Lung microvascular endothelial cell (primary cell): ENCODE measurements around the gene COL19A1. TPM values are rescaled to one million over a fixed set of nuclear protein-coding genes. Genes with fewer than 3 reads are reported as not detected.

Experiments used
- DNase-seq, 2 donors: peaks; one replicate each; pipeline versions ENCODE4 v3.0.0 to v3.0.0-alpha.2; 2010; ENCODE audit warnings: low read depth in 2 of 2
- total RNA-seq: library from RNA; depleted of rRNA; stranded (reverse); fragments of >200 nt; gene quantifications from 2 replicates; pipeline ENCODE4 v1.2.1, GENCODE V29; 2014

Gene COL19A1
- total RNA-seq, 1 donor from 2014 or later, result not detected

- peak in 1 of 2 donors; percentile 58 for DNase-seq
These were observed 258.7 kb downstream of the COL19A1 start for GRCh38 chr6:70124882-70125545.

DNA sequence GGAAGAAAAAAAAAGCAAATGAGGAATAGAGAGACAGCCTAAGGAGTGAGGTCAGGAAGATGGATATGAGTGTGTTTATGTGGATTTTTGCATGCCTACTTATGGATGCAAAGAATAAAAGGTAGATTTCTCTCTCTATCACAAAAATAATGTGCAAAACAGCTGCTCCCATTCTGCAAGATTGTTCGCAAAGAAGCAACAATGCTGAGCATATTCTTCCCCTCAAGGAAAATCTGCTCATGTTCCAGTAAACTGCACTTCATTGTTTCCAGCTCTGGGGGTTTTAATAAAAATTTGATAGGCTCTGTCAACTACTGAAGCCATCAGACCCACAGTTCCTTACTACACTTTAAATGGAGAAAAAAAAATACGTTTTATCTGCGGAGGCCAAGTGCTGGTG, 259.2 kb downstream of the COL19A1 start:
- DNase-seq, result no peak

DNA sequence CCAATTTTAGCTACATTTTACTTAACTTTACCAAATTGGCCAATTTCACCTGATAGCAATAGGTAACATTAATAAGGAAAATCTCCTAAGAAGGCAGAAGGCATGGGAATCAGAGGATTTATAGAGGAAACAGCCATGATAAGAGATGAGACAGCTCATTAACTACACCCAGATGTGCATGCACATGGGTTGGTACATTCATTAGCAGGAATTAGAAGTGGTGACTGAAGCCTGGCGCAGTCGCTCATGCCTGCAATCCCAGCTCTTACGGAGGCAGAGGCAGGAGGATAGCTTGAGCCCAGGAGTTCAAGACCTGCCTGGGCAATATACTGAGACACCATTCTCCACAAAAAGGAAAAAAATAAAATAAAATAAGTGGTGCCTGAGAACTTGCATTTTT, 263.0 kb downstream of the COL19A1 start:
- DNase-seq, result no peak

- DNase-seq, result no peak
These were observed 264.5 kb downstream of the COL19A1 start for GRCh38 chr6:70130865-70131264.

- DNase-seq, result no peak
These were observed 265.2 kb downstream of the COL19A1 start for GRCh38 chr6:70131528-70131927.

DNA sequence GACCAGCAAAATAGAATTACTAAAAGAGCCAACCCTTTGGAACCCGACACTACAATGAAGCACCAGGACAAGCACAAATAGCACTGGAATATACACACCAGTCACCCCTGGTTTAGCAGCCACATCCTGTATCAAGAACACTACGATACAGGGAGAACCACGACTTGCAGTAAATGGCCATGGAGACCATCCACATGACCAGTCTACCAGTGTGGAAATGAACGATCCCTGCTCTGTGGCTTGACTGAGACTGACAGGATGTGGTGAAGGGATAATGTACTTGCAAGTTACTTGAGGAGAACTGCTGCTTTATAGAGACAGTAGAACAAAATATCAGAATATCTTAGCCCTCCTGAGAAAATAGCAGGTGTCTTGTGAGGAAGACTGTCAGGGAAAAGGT, 266.9 kb downstream of the COL19A1 start:
- no peak for DNase-seq

DNA sequence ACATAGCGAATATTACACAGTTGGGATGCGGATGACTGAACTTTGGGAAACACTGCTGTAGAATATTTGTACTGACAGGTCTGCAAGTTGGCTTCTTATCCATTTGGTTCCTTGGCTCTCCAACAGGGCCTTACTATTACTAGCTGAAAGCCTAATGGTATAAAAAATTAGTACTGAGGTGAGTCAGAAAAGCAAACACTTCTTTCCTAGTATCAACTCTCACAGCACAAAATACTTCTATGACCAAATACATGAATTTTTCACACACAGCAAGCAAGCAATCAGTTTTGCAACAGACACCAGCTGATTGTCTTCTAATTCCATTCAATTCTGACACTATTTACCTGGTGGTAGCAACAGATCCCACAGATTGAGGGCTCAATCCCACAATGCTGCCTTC, 268.2 kb downstream of the COL19A1 start:
- no peak for DNase-seq

DNA sequence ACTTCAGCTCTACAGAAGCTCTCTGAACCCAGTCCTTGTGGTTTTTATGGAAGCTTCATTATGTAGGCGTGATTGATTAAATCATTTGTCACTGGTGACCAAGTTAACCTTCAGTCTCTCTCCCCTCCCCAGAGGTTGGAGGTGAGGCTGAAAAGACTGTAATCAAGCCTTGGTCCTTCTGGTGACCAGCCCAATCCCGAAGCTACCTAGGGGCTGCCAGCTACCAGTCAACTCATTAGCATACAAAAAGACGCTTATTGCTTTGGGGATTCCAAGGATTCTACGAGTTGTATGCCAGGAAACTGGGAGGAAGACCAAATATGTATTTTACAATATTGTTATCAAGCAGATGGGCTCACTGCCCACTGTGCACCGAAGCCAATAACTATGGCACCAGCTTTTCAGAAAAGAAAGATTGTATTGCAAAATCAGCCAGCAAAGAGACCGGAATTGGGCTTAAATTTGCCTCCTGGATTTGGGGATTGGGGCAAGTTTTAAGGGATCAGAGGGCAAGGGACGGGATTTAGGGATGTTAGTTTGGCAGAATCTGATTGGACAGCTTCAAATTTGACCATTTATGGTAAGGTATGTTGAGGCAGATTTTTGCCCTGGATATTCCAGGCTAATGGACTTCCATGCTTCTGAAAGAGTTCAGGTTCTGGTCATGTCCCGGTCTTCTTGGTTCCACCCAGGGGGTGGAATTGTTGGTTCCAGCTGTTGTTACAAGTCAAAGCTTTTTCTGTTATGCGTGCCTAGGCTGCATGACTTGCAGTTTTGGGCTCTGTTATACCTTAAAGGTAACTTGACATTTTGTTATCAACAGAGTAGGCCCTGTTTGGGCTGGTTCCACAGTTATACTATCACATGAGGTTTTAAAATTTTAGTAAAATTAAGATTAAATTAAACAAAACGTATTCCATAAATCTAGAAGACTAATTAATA, 269.1 kb downstream of the COL19A1 start:
- DNase-seq, result no peak

- no peak for DNase-seq
These were observed 270.6 kb downstream of the COL19A1 start for GRCh38 chr6:70136996-70137395.

DNA sequence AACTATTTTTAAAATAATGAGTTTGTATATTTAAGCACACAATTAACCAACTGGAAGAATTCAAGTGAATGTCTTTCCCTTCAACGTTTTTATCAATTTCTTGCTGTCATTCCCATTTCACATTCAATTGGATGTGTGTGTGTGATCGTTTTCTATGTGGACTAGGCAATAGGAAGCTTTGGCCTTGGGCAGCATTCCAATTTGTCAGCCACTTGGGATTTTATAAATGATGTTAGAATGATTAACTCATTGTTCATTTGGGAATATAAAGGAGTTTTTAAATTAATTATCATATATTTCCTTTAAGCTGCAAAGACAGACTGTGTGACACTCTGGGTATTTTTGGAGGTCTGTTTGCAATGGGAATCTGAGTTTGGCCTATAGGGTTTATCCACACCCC, 274.1 kb downstream of the COL19A1 start:
- DNase-seq, result no peak

DNA sequence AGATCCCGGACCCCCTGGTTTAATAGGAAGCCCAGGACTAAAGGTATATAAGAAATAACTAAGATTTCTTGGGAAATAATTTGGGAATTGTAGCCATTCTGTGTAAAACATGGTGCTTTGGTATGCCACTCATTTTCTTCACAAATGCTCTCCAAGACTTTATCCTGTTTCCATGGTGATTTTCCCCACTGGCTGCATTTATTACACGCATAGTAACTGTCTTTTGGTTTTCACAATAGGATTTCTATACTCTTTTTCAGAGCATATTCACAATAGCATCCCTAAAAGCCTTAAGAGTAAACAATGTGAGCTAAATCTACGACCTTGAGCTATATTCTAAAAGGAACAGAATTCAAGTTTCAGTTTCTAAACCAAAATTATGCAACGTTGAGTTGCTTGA, 275.7 kb downstream of the COL19A1 start:
- DNase-seq, result no peak

DNA sequence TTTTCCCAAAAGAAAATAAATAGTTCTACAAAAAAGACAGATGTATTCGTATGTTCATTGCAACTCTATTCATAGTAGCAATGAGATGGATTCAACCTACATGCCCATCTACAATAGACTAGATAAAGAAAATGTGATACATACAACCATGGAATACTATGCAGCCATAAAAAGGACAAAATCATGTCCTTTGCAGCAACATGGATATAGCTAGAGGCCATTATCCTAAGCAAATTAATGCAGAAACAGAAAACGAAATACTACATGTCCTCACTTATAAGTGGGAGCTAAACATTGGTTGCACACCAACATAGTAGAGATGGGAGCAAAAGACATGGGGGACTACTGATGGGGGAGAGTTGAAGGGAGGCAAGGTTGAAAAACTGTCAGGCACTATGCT, 278.8 kb downstream of the COL19A1 start:
- DNase-seq, result no peak

DNA sequence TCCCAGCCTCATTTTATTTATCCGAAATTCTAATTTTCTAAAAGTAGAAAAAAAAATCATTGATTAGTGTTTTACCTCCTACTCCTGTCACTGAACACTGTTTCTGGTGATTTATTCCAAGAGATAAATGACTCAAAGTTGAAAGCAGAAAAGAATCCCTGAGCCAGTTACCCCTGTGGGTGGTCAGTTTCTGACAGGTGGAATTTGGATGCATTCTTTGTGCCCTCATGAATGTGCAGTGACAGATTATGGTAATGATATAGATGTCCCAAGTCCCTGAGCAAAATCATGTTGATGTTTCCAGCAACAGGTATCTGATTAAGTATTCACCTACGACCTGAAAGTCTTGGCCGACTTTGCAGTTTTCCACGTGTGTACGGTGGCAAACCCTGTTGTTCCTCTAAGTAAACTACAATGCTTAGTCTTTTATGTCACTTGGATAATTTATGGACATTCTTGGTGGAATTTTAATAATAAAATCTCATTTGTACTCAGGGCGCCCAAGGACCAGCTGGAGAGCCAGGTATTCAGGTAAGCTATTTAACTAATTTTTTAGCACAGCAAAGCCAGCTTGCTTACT, 282.9 kb downstream of the COL19A1 start:
- no peak for DNase-seq

DNA sequence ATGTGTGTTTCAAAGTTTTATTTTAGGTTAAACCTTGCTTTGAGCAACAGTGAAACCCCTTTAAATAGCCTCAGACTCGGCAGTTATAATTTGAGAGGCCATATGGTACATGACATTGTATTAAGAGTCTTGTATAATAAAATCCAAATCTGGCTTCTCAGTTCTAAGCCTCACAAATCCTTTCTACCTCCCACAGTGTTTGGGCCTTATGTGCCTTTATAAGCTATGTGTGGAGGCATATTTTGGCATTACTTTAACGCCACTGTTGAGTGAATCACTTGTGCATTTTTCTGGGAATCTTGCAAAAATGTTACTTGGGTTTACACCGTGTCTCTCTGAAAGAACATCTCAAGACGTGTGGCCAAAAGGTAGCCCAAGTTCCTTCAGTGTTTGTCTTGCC, 284.2 kb downstream of the COL19A1 start:
- DNase-seq, result no peak

DNA sequence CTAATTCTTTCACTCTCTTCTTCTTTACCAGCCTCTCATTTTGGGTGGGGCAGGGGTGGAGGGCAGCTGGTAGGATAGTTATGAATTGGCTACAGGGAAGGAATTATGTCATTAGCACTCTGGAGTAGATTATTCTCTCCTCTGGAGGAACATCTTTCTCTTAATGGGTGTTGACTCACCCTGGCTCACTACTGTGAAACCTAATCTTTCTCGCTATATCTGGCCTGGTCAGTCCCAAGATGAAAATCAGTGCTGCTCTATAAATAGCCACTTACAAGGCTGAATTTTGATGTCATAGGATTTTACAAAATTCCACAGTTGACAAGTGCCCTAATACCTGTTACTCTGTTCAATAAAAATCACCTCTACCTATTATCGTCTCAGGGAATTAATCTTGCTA, 285.3 kb downstream of the COL19A1 start:
- no peak for DNase-seq

DNA sequence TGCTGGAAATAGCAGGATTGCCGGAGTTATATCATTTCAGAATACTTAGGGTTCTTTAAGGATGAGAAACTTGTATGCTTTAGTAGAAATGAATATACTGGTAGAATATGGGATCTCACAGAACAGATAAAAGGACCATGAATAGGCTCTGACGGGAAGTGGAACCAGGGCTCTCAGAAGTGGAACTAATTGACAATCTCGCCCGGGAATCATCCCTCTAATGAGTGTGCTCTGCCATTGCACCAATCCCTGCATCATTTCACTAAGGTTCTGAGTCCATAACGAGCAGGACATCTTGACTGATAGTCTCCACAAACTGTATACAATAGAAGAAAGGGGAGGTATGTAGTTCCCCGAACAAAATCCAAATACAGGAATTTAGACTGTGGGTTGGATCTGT, 286.4 kb downstream of the COL19A1 start:
- no peak for DNase-seq

GRCh38 chr6:70157086-70157485, 290.7 kb downstream of the COL19A1 start:
- no peak for DNase-seq

- DNase-seq, result no peak
These were observed 293.9 kb downstream of the COL19A1 start for GRCh38 chr6:70160276-70160675.

GRCh38 chr6:70162972-70163371, 296.6 kb downstream of the COL19A1 start:
- DNase-seq, result no peak

DNA sequence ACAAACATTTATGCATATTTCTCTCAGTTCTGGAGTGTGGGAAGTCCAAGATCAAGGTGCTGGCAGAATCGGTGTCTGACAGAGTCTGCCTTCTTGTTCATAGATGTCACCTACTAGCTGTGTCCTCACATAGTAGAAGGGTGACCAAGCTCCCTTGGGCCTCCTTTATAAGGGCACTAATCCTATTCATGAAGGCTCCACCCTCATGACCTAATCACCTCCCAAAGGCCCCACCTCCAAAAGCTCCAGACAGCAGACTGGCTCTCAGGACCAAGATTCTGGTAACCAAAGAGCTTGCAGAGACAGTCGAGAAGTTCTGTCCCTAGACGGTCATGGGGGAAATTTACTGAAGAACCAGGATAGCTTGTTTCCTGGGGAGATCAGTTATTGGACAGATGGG, 297.4 kb downstream of the COL19A1 start:
- no peak for DNase-seq

DNA sequence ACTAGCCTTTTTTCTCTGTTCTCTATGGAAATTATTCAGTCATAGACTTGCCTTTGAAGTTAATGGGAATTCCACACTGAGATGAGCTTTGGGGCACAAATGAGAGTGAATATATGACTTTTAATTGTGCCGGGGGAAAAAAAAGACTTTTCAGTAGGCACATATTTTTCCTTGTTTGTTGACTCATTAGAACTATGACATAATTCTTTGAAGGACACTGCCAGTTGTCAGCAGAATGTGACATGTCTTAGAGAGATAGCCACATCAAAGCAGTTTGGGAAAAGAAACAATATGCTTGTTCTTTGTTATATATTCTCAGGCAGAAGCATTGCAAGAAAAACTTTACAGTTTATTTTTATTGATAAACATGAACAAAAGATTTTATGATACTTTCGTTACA, 298.2 kb downstream of the COL19A1 start:
- DNase-seq, result no peak

- DNase-seq, result peak; percentile 28 to 38
These were observed 300.0 kb downstream of the COL19A1 start for GRCh38 chr6:70166088-70166958.
